ENCODE measurements around the gene TBC1D32.

Gene TBC1D32

DNA sequence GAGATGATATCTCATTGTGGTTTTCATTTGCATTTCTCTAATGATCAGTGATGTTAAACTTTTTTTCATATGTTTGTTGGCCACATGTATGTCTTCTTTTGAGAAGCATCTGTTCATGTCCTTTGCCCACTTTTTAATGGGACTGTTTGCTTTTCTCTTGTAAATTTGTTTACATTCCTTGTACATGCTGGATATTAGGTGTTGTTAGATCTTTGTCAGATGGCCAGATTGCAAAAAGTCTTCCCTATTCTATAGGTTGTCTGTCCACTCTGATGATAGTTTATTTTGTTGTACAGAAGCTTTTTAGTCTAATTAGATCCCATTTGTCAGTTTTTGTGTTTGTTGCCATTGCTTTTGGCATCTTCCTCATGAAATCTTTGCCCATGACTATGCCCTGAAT lies 172.4 kb downstream of the TBC1D32 start:
- no peak overlapping the region for H3K4me3 ChIP-seq (ENCODE audit: low read depth, low read length)
- TF ChIP-seq, protein P1, sequence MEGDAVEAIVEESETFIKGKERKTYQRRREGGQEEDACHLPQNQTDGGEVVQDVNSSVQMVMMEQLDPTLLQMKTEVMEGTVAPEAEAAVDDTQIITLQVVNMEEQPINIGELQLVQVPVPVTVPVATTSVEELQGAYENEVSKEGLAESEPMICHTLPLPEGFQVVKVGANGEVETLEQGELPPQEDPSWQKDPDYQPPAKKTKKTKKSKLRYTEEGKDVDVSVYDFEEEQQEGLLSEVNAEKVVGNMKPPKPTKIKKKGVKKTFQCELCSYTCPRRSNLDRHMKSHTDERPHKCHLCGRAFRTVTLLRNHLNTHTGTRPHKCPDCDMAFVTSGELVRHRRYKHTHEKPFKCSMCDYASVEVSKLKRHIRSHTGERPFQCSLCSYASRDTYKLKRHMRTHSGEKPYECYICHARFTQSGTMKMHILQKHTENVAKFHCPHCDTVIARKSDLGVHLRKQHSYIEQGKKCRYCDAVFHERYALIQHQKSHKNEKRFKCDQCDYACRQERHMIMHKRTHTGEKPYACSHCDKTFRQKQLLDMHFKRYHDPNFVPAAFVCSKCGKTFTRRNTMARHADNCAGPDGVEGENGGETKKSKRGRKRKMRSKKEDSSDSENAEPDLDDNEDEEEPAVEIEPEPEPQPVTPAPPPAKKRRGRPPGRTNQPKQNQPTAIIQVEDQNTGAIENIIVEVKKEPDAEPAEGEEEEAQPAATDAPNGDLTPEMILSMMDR (IDR thresholded peaks at IDR 0.05; ENCODE audit: borderline replicate concordance, insufficient read depth, low read depth, low read length): no peak

DNA sequence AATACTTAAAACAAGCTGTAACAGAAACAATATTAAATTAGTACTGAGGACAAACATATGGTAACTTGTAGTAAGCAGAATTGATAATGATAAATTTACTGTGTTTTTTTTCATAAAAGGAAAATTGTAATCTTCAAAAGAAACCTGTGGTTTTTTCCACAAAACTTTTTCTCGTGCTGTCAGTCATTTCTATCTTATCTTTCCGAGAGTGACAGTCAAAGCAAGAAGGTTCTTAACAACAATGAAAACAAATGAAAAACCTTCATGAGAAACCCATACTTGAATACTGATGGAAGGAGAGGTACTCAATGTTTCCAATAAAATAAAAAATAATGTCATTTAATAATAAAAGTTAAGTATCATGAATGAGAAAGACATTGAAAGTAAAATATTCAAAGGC lies 174.0 kb downstream of the TBC1D32 start:
- TF ChIP-seq, protein P1 (IDR thresholded peaks at IDR 0.05; ENCODE audit: borderline replicate concordance, insufficient read depth, low read depth, low read length): no peak
- no peak overlapping the region for H3K4me3 ChIP-seq (ENCODE audit: low read depth, low read length)

DNA sequence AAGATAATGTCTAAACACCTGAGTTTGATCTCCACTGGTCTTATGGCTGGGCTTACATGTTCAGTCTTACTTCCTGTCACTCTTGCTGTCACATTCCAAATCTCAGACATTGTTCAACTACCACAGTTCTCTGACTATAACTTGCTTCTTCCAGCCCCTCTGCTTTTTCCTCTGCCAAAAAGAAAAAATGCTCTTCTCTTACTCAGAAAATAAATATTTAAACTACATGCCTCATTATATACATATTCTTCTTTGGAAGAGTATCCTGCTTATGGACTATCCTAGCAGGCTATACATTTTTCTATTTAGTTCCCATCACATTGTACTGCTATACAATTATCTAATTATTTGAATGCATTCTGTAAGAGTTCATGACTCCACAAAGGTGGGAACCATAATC lies 175.4 kb downstream of the TBC1D32 start:
- TF ChIP-seq, protein P1 (IDR thresholded peaks at IDR 0.05; ENCODE audit: borderline replicate concordance, insufficient read depth, low read depth, low read length): no peak
- H3K4me3 ChIP-seq (ENCODE audit: low read depth, low read length): no peak overlapping the region

DNA sequence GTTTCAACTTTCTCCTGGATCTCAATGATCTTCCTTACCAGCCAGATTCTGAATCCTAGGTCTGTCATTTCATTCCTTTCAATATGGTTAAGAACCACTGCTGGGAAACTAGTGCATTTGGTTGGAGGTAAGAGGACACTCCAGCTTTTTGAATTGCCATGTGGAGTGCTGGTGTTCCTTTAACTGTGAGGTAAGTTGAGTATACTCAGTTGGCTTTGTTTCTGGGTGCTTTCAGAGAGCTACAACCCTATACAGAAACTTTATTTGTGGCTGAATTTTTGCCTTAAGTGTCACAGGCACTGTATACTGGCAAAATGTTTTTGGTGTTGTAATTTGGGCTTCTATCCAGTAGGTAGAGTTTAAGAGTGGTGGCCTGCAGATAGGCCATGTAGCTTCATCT lies 175.8 kb downstream of the TBC1D32 start:
- TF ChIP-seq, protein P1 (IDR thresholded peaks at IDR 0.05; ENCODE audit: borderline replicate concordance, insufficient read depth, low read depth, low read length): no peak
- no peak overlapping the region for H3K4me3 ChIP-seq (ENCODE audit: low read depth, low read length)

DNA sequence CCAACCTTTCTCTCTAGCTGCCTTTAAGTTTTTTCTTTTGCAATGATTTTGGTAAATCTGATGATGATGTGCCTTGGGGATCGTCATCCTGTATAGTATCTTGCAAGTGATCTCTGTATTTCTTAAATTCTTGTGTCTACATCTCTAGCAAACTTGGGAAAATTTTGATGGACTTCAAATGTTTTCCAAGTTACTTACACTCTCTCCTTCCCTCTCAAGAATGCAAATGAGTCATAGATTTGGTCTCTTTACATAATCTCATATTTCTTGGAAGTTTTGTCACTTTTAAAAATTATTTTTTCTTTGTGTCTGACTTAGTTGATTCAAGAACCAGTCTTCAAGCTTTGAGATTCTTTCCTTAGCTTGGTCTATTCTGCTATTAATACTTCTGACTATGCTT lies 176.4 kb downstream of the TBC1D32 start:
- no peak overlapping the region for H3K4me3 ChIP-seq (ENCODE audit: low read depth, low read length)
- TF ChIP-seq, protein P1 (IDR thresholded peaks at IDR 0.05; ENCODE audit: borderline replicate concordance, insufficient read depth, low read depth, low read length): no peak

DNA sequence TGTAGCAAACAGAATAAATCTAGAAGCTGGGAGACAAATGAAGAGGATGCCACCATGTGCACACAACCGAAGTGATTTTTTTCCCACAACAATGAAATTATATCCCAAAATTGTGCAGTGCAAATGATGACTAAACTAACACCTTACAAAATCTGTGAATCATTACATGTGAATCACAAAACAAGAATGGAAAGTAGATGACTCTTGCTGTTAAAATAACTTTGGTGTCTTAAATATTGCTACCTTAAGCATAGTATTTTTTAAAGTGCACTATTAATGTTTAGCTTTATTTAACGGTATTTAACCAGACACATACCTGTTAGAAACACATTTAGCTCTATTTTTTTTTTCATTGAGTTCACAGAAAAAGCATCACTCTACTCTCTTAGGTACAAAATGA lies 190.8 kb downstream of the TBC1D32 start:
- TF ChIP-seq, protein P1 (IDR thresholded peaks at IDR 0.05; ENCODE audit: borderline replicate concordance, insufficient read depth, low read depth, low read length): no peak
- no peak overlapping the region for H3K4me3 ChIP-seq (ENCODE audit: low read depth, low read length)

DNA sequence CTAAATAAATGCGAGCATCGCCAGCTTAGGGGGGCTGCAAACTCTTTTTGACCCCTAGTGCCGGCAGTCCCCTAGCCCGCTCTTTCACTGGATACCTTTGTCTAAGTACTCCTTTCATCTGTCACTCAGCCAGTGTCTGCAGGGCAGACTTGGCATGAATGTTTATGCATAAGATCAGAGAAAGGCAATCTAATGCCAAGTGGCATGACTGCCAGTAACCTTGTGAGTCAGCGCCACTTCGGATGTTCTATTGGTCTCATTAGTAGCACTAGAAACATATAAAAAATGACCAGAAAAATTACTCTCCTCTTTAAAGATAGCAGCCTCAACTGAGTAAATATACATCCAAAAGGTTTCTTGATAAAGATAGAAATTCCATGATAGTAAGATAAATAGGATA lies 192.2 kb downstream of the TBC1D32 start:
- H3K4me3 ChIP-seq (ENCODE audit: low read depth, low read length): no peak overlapping the region
- TF ChIP-seq, protein P1 (IDR thresholded peaks at IDR 0.05; ENCODE audit: borderline replicate concordance, insufficient read depth, low read depth, low read length): no peak

Measured in GM12875 (cell line).